Measurements from ENCODE around the gene KBTBD4.

GRCh38 chr11:47611348-47611794 is 32.6 kb upstream of the KBTBD4 start:
- TF ChIP-seq EZH2phosphoT487 (IDR thresholded peaks at IDR 0.05; ENCODE audit: insufficient read depth, low read depth) (no peak), EZH2 (IDR thresholded peaks at IDR 0.05; ENCODE audit: insufficient read depth, poor library complexity, severe bottlenecking) (no peak)

All from GM23248 (cell line).